ENCODE results near the gene INPP4B.

The INPP4B gene

GRCh38 chr4:142181021-142181420 is 665.1 kb downstream of the INPP4B start:
- DNase-seq (ENCODE audit: extremely low read depth in 1 of 2, low read depth in 1 of 2) = no peak

- no peak for DNase-seq (ENCODE audit: extremely low read depth in 1 of 2, low read depth in 1 of 2)
These were observed 676.9 kb downstream of the INPP4B start for GRCh38 chr4:142169216-142169615.

GRCh38 chr4:142168181-142168580 is 677.9 kb downstream of the INPP4B start:
- no peak for DNase-seq (ENCODE audit: extremely low read depth in 1 of 2, low read depth in 1 of 2)

GRCh38 chr4:142164767-142165500 is 681.2 kb downstream of the INPP4B start:
- DNase-seq (ENCODE audit: extremely low read depth in 1 of 2, low read depth in 1 of 2) = no peak

GRCh38 chr4:142161086-142161485 is 685.0 kb downstream of the INPP4B start:
- DNase-seq (ENCODE audit: extremely low read depth in 1 of 2, low read depth in 1 of 2) = no peak

GRCh38 chr4:142160509-142160908 is 685.6 kb downstream of the INPP4B start:
- no peak for DNase-seq (ENCODE audit: extremely low read depth in 1 of 2, low read depth in 1 of 2)

GRCh38 chr4:142158980-142159379 is 687.1 kb downstream of the INPP4B start:
- DNase-seq (ENCODE audit: extremely low read depth in 1 of 2, low read depth in 1 of 2) = no peak

GRCh38 chr4:142156256-142156655 is 689.8 kb downstream of the INPP4B start:
- no peak for DNase-seq (ENCODE audit: extremely low read depth in 1 of 2, low read depth in 1 of 2)

- DNase-seq (ENCODE audit: extremely low read depth in 1 of 2, low read depth in 1 of 2) = no peak
These were observed 690.8 kb downstream of the INPP4B start for GRCh38 chr4:142155347-142155746.

GRCh38 chr4:142150483-142150882 is 695.6 kb downstream of the INPP4B start:
- no peak for DNase-seq (ENCODE audit: extremely low read depth in 1 of 2, low read depth in 1 of 2)

- DNase-seq (ENCODE audit: extremely low read depth in 1 of 2, low read depth in 1 of 2) = no peak
These were observed 701.3 kb downstream of the INPP4B start for GRCh38 chr4:142144813-142145212.

GRCh38 chr4:142142366-142143054 is 703.6 kb downstream of the INPP4B start:
- DNase-seq (ENCODE audit: extremely low read depth in 1 of 2, low read depth in 1 of 2) = no peak

GRCh38 chr4:142141224-142141623 is 704.9 kb downstream of the INPP4B start:
- DNase-seq (ENCODE audit: extremely low read depth in 1 of 2, low read depth in 1 of 2) = no peak

GRCh38 chr4:142130666-142131065 is 715.4 kb downstream of the INPP4B start:
- DNase-seq (ENCODE audit: extremely low read depth in 1 of 2, low read depth in 1 of 2) = no peak

- DNase-seq (ENCODE audit: extremely low read depth in 1 of 2, low read depth in 1 of 2) = no peak
These were observed 716.2 kb downstream of the INPP4B start for GRCh38 chr4:142129931-142130330.

GRCh38 chr4:142129473-142129872 is 716.6 kb downstream of the INPP4B start:
- no peak for DNase-seq (ENCODE audit: extremely low read depth in 1 of 2, low read depth in 1 of 2)

- DNase-seq (ENCODE audit: extremely low read depth in 1 of 2, low read depth in 1 of 2) = no peak
These were observed 717.6 kb downstream of the INPP4B start for GRCh38 chr4:142128529-142128928.

GRCh38 chr4:142126890-142127497 is 719.1 kb downstream of the INPP4B start:
- DNase-seq (ENCODE audit: extremely low read depth in 1 of 2, low read depth in 1 of 2) = peak in 1 of 2 donors; percentile 26

- DNase-seq (ENCODE audit: extremely low read depth in 1 of 2, low read depth in 1 of 2) = no peak
These were observed 721.2 kb downstream of the INPP4B start for GRCh38 chr4:142124874-142125273.

- DNase-seq (ENCODE audit: extremely low read depth in 1 of 2, low read depth in 1 of 2) = no peak
These were observed 724.4 kb downstream of the INPP4B start for GRCh38 chr4:142121448-142122350.

- DNase-seq (ENCODE audit: extremely low read depth in 1 of 2, low read depth in 1 of 2) = no peak
These were observed 725.2 kb downstream of the INPP4B start for GRCh38 chr4:142120921-142121320.
